Measurements from ENCODE around the gene ARHGAP18. TPM values are rescaled to one million over a fixed set of nuclear protein-coding genes. Genes with fewer than 3 reads are reported as not detected.

Gene ARHGAP18
- total and polyA plus RNA-seq, 3 donors from 2014 or later = 15.8 to 29.8 (median 23.8) TPM

DNA sequence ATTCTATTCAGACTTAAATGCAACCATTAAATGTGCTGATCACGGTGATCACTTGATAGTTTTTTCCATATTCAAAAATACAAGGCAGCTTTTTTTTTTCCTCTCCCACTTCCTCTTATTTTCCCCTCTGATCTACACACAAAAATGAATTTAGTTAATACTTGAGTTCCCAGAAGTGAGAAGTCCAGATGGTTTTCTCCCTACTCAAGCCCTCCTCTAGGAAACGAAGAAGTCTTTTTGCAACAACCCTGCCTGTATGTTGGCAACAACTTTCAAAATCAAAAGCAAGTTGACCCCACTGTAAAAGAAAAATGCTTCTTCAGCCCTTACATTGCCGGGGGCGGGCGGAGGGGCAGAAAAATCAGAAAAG is 24.3 kb downstream of the ARHGAP18 start:
- intact Hi-C loops (cut with DNase I; ENCODE audit: low total_unique reads) = no loop called here
- no peak for DNase-seq
- H3K4me3 ChIP-seq = no peak overlapping the region
- H3K4me1 ChIP-seq = no peaks in the 10 kb centered on the region
- no peaks in the 10 kb centered on the region for H3K27me3 ChIP-seq
- H3K36me3 ChIP-seq (ENCODE audit: low read depth, missing control alignments) = no peaks in the 10 kb centered on the region
- H3K9me3 ChIP-seq = no peaks in the 10 kb centered on the region
- 83 to 89% methylated on average over 5 of the region's 5 CpGs for WGBS, 2 donors
- H3K27ac ChIP-seq = peak overlapping the region in 1 of 2 donors; percentile 52
- no peak for TF ChIP-seq POLR2A (IDR thresholded peaks at IDR 0.05)
- TF ChIP-seq, protein P1, sequence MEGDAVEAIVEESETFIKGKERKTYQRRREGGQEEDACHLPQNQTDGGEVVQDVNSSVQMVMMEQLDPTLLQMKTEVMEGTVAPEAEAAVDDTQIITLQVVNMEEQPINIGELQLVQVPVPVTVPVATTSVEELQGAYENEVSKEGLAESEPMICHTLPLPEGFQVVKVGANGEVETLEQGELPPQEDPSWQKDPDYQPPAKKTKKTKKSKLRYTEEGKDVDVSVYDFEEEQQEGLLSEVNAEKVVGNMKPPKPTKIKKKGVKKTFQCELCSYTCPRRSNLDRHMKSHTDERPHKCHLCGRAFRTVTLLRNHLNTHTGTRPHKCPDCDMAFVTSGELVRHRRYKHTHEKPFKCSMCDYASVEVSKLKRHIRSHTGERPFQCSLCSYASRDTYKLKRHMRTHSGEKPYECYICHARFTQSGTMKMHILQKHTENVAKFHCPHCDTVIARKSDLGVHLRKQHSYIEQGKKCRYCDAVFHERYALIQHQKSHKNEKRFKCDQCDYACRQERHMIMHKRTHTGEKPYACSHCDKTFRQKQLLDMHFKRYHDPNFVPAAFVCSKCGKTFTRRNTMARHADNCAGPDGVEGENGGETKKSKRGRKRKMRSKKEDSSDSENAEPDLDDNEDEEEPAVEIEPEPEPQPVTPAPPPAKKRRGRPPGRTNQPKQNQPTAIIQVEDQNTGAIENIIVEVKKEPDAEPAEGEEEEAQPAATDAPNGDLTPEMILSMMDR (IDR thresholded peaks at IDR 0.05) = no peak

DNA sequence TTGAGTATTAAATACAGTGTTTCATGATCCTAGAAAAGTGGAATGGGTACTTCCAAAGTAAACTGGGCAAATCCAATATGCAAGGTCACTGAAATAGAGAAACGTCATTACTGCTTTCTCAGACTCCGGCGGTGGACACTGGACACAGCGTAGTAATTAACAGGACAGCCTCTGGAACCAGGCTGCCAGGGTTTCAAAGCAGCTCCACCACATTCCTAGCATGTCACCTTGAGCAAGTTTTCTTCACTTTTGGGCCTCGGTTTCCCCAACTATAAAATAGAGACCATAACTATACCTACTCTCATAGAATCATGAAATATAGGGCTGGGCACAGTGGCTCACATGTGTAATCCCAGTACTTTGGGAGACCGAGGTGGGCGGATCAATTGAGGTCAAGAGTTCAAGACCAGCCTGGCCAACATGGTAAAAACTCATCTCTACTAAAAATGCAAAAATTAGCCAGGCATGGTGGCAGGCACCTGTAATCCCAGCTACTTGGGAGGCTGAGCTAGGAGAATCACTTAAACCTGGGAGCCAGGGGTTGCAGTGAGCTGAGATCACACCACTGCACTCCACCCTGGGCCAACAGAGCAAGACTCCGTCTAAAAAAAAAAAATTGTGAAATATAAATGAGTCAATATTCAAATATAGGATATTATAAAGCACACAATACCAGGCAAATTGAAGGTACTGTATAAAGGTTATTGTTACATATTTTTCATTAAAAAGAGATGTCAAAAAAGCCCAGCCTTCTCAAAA is 24.9 kb downstream of the ARHGAP18 start:
- Histone ChIP-seq H3K4me1 (no peaks in the 10 kb centered on the region), H3K36me3 (ENCODE audit: low read depth, missing control alignments) (no peaks in the 10 kb centered on the region), H3K4me3 (no peak overlapping the region), H3K9me3 (no peaks in the 10 kb centered on the region), H3K27ac (peak overlapping the region in 1 of 2 donors; percentile 66), H3K27me3 (no peaks in the 10 kb centered on the region)
- no peak for TF ChIP-seq POLR2A (IDR thresholded peaks at IDR 0.05)
- TF ChIP-seq, protein P1 (IDR thresholded peaks at IDR 0.05) = no peak
- intact Hi-C loops (cut with DNase I; ENCODE audit: low total_unique reads) = no loop called here
- DNase-seq = no peak
- WGBS, 2 donors = 94% methylated on average over 8 of the region's 8 CpGs

DNA sequence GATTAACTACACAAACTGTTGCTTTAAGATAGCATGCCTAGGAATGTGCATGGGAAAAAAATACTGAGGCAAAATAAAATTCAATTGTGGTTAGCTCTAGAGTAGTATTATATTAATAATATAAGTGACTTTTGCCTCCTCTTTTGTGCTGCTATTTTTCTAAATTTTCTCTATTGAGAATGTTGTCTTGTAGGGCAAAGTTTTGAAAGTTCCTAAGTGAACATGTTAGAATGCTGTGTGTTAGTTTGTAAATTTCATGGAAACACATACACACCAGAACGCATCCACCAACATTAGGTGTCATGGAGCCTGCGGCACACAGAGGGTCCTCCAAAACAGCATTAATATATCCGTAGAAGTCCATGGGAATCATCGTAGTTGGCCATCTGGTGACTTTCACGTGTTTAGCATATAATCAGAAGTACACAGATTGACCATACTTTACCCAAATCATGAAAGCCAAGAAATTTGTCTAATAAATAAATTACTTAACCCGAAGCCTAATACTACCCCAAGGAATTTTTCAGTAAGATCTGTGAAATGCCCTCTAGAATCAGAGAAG is 25.6 kb downstream of the ARHGAP18 start:
- TF ChIP-seq, protein P1 (IDR thresholded peaks at IDR 0.05) = no peak
- no peak for TF ChIP-seq POLR2A (IDR thresholded peaks at IDR 0.05)
- no peak for DNase-seq
- 92 to 94% methylated on average over 6 of the region's 6 CpGs for WGBS, 2 donors
- H3K36me3 ChIP-seq (ENCODE audit: low read depth, missing control alignments) = no peaks in the 10 kb centered on the region
- peak overlapping the region in 1 of 2 donors; percentile 66 for H3K27ac ChIP-seq
- intact Hi-C loops (cut with DNase I; ENCODE audit: low total_unique reads) = no loop called here
- no peaks in the 10 kb centered on the region for H3K9me3 ChIP-seq
- H3K4me3 ChIP-seq = no peak overlapping the region
- peaks cover 4% of the 10 kb centered on the region for H3K4me1 ChIP-seq
- H3K27me3 ChIP-seq = no peaks in the 10 kb centered on the region

DNA sequence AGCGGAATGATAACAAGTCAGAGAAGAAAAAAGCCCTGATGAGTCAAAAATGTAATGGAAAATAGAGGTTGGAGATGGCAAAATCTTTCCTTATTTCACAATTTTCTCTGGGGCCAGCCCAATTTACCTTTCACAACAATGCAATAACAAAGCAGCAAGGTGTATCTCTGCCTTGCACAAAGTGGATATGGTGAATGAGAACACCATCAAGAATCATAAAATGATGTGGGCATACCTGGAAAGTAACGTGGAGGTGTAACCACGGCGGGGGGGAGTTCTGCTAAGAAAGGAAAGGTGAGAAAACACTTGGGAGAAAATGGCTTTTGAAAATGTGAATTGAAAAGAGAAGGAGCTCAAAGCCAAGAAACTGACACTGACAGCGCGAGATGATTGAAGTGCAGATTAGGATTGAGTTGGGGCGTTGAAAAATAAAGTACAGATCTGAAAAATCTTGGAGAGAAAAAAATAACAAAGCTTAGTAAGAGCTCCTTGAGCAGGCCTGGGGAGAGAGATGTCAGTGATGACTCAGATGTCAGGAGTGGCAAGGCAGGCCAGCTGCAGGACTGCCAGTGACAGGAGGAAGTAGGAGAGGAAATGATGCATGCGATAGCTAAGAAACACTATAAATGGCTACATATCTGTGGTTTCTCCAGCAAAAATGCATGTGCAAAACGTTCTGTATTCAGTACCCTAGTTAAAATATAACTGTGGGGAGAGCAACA is 26.2 kb downstream of the ARHGAP18 start:
- 63 to 73% methylated on average over 9 of the region's 9 CpGs for WGBS, 2 donors
- Histone ChIP-seq H3K4me1 (peaks cover 4% of the 10 kb centered on the region), H3K4me3 (no peak overlapping the region), H3K27ac (peak overlapping the region in 1 of 2 donors; percentile 66), H3K27me3 (no peaks in the 10 kb centered on the region), H3K9me3 (no peaks in the 10 kb centered on the region), H3K36me3 (ENCODE audit: low read depth, missing control alignments) (no peaks in the 10 kb centered on the region)
- peak; percentile 55 for DNase-seq
- intact Hi-C loops (cut with DNase I; ENCODE audit: low total_unique reads) = no loop called here
- no peak for TF ChIP-seq POLR2A (IDR thresholded peaks at IDR 0.05)
- TF ChIP-seq, protein P1 (IDR thresholded peaks at IDR 0.05) = no peak

Data from testis (tissue), 3 donors.